Measurements from ENCODE around the gene EPHA10.
"Not testable (repeated sequence)": the region's sequence is repeated elsewhere in the genome, so short reads cannot be mapped to it uniquely, and the experiment has no call there.

EPHA10 gene

DNA sequence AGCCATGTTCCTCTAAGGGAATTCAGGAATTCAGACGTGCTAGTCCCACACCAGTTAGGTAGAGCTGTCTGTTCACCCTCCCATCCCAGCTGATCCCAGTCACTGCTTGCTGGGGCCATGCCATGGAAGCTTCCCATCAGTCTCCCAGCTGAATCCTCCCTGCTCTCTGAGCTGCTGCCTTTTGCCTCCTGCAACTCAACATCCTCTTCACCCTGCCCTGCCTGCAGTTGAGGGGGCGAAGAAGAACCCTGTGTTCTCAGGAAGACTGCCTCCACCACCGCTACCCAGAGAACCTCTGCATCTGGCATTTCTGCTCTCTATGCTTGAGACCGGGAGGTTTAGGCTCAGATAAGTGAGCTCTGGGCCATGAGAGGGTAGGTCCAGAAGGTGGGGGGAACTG is 56.4 kb downstream of the EPHA10 start:
- no peak for DNase-seq

DNA sequence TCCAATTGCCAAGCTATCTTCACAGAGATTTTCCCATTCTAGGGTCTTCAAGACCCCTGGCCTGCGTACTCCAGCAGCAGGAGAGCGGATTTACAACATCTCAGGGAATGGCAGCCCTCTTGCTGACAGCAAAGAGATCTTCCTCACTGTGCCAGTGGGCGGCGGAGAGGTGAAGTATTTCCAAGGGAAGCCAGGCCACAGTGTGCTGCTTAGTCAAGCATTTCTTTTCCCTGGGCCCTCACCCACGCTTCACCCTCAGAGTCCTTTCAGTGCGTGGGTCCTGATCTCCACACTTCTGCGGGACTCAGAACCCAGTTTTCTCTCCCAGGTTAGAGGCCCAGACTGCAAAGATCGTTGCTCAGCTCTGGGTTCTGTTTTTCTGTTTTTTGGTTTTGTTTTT is 59.5 kb downstream of the EPHA10 start:
- DNase-seq = peak in 1 of 2 donors; percentile 8

DNA sequence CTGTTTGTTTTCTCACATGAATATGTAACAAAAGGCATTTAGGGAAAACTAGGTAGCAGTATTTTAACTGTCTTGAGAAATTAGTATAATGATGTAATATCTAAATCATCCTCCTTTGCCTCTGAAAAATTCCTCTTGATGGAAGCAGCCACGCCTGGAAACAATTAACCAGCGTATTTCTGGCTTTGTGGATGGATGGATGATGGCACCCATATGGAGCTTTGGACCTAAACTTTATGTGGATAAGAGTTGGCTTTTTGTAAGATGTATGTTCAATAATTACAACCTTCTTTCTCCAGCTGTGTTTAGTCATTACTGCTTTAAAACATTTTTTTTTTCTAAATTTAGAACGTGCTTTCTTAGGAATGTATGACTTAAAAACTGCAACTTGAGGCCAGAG is 60.0 kb downstream of the EPHA10 start:
- DNase-seq = no peak

DNA sequence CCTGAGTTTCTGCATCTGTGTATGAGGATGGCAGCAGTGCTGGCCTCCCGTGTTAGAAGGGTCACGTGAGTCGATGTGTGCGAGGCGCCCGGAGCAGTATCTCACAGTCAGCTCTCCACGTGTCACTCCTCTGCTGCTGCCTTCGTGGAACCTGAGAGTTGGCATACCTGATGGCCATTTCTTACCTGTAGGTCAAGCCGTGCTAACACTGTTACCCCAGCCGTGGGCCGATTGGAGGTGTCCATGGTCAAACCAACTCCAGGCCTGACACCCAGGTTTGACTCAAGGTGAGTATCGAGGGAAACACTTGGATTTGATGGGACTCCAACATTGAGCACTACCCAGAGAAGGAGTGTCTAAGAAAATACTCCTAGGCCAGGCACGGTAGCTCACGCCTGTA is 61.9 kb downstream of the EPHA10 start:
- no peak for DNase-seq

DNA sequence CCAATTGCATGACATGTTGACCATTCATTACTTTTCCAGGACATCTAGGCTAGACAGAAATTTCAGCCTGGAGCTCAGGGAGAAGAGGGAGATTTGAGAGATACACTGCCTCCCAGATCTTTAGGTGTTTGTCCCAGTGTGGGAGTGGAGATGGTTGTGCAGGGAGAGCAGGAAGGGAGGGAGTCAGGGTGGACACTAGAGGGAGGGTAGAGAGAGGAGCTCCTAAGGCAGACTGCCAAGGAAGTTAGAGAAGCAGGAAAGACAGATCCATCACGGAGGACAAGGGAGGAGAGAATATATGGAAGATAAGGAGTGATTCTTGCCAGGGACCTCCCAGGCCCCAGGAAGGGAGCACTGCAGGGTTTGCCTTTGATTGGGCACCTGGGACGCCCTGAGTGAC is 63.9 kb downstream of the EPHA10 start:
- DNase-seq = no peak

DNA sequence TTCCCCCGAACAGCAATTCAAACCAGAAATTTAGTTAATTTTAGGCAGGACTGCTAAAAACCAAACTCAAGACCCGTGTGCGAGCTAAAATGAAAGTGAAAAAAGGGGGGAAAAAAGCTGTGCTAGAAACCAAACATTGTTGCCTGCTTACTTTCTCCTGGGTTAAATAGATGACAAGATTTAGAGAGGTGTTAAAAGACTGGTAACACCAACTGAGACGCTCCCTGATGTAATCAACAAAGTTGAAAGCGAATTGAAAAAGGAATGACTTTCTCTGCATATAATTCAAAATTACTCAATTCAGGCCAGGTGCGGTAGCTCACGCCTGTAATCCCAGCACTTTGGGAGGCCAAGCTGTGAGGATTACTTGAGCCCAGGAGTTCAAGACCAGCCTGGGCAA is 65.8 kb downstream of the EPHA10 start:
- DNase-seq = no peak

DNA sequence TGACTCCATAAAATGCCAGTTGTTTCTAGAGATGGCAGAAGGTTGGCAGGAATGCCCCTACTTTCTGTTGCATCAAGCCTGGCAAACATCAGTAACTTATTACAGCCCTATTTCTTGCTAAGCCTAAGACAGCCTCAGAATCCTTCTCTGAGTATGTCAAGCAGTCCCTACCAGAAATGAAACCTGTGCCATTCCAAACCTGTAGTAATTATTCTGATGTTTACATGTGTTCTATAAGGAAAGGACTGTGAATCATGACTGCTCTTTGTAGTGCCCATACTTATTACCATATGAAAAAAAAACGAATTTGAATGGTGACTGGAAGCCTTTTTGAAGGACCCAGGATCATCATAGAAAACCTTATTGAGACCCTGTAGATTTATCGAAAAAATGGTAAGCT is 67.2 kb downstream of the EPHA10 start:
- DNase-seq = no peak

DNA sequence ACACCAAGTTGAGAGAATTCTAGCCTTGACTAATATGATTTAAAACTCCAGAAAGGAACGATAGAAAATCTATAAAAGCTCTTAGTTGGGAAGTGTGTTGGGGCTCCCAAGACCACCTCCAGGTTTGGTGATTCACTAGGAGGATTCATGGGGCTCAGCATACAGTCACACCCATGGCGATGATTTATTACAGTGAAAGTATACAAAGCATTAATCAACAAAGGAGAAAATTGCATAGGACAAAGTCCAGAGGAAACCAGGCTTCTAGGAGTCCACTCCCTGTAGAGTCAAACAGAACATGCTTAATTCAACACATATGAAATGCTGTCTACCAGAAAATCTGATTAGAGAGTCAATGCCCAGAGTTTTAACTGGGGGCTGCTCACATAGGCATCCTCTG is 67.8 kb downstream of the EPHA10 start:
- DNase-seq = no peak

DNA sequence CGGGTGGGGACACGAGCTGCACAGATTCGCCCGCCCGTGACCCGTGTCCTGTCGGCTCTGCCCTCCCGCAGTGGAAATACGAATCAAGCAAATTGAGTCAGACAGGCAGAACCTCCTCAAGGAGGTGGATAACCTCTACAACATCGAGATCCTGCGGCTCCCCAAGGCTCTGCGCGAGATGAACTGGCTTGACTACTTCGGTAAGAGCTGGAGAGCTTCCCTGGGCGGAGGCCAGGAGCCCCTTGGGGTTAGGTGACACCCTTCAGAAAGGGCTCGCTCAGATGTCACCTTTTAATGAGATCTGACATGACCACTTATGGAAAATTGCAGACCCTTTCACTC is 72.1 kb downstream of the EPHA10 start:
- peak in 1 of 2 donors; percentile 26 for DNase-seq

DNA sequence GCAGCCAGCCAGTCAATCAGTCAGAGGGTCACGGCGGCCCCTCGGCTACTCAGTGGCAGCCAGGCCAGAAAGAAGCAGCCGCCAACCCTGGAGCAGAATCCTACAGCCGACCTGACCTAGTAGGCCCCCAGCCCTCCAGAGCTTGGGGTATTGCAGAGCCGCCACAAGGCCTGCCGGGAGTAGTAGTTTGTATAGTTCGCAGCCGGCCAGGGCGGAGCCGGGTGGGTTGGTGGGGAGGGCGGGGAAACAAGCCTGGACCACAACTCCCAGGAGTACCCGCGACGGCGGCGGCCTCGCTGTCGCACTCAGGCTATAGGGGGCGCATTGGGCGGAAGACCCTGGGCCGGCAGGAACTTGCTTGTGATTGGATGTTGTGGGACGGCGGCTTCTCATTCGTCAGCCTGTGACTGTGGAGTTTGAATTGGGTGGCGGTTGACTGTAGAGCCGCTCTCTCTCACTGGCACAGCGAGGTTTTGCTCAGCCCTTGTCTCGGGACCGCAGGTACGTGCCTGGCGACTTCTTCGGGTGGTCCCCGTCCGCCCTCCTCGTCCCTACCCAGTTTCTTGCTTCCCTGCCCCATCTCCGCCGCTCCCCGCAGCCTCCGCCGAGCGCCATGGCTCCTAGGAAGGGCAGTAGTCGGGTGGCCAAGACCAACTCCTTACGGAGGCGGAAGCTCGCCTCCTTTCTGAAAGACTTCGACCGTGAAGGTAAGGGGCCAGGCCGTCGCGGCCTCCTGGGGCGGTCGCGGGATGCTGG is 72.7 kb downstream of the EPHA10 start, which contains the start of gene CDCA8:
CDCA8 (plus strand) TSS at position 439 of the 756 bp plus-strand sequence; CDS start at position 614, 175 bp downstream.
- DNase-seq = peak; percentile 99

DNA sequence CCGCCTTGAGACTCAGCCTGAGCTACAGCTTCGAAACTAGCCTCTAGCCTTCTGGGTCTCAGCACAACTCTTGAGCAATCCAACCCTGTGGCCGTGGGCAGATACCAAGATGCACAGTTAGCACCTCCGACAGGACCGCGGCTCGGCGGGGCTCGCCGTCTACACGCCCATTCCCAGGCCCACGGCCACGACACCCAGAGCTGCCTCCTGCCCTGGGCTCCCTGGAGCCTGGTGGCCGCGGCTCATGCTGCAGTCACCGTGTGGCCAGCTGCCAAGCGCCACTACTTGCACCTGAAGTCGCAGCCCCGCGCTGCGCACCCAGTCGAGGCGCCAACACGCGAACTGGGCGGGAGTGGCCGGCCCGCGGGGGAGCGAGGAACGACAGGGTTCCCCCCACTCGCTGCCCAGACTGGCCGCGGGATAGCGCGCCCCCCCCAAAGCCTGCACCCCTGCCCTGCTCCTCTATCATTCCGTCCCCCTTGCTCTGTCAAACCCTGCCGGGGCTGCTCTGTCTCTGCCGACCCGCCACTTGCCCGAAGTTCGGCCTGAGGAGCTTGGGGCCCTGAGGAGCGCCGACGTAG is 73.3 kb downstream of the EPHA10 start:
- peak; percentile 36 to 49 for DNase-seq

DNA sequence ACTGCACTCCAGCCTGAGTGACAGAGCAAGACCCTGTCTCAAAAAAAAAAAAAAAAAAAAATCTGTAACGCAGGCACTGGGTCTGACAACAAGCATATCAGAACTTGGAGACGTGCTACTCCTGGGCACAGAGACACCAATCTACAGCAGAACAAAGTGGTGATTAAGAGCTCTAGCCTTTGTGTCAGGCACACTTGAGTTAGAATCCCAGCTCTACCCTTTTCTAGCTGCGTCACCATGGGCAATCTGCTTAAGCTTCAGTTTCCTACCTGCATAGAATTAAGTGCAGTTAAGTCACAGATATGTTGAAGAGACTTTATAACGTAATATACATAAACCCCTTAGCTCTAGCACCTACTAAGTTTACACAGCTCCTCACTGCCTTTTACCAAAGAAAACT is 76.0 kb downstream of the EPHA10 start:
- no peak for DNase-seq

DNA sequence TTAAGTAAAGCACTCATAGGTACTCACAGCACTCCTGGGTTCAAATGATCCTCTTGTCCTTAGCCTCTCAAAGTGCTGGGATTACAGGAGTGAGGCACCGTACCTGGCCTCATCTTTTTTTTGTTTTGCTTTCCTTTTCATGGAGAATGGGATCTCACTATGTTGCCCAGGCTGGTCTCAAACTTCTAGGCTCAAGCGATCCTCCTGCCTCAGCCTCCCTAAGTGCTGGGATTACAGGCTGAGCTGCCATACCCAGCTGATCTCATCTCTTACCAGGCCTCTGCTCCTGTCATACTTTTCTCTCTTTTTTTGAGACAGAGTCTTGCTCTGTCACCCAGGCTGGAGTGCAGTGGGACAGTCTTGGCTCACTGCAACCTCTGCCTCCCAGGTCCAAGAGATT is 77.2 kb downstream of the EPHA10 start:
- DNase-seq = not testable (repeated sequence)

DNA sequence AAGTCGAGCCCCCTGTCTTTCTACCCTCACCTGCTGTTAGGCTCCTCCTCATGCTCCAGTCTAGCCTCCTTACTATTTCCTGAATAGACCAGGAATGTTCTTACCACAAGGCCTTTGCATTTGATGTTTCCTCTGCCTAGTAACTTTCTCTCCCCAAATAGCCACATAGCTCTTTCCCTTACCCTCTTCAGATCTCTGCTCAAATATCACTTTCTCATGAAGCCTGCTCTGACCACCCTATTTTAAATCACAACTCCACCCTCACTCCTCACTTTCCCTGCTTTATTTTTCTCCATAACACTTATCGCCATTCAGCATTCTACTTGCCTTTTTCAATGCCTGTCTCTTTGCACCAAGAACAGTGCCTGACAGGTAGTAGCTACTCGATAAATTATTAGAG is 79.2 kb downstream of the EPHA10 start:
- DNase-seq = no peak

DNA sequence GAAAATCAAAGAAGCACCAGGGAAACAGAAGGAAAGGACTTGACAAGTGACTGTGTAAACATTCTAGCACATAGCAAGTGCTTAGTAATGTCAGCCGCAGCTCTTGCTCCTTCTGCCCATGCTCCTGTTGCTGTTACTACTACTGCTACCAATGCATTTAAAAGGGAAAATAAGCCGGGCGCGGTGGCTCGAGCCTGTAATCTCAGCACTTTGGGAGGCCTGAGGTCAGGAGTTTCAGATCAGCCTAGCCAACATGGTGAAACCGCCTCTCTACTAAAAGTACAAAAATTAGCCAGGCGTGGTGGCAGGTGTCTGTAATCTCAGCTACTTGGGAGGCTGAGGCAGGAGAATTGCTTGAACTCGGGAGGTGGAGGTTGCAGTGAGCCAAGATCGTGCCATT is 80.7 kb downstream of the EPHA10 start:
- DNase-seq = not testable (repeated sequence)

DNA sequence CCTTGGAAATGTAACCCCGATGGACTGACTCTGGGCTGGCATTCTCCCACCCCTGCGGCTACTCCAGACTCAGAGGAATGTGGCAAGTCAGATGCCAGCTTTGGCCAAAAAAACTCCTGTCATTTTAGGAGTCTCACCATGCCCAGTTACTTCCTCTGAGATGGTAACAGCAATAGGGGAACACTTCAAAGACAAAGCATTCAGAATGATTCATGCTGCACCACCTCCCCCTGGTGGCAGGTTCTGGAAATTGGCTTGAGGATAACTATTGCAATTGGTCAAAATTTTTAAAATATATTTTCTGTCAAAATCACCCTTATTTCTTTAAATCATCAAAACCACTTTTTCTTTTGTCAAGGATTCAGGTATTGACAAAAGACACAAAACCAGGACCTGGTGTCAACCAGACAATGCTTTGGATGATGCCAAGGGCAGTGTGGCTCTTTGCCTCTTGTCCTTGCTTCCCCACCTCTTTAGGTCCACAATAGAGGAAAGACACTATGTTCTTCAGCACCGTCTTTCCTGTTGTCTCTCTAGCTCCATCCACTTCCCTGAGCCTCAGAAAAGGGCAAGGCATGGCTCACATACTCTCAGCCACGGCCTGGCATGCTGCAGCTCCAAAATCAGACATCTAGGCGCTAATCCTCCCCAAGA is 82.5 kb downstream of the EPHA10 start:
- peak; percentile 85 to 87 for DNase-seq

DNA sequence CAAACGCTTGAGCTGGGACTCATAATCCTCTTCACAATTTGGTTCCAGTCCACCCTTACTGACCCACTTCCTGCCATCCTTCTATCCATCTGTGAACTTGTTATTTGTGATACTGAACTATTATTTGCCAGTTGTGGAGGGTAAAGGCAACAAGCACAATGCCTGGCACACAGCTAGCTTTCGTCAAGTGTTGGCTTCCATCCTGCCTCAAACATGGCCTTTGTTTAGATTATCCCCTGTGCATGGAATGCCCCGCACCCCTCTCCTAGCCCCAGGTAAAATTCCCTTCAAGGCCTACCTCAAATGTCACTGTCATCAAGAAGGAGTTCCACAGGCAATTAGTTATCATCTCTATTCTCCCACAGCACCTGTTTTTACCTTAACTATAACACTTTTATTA is 84.0 kb downstream of the EPHA10 start:
- no peak for DNase-seq

DNA sequence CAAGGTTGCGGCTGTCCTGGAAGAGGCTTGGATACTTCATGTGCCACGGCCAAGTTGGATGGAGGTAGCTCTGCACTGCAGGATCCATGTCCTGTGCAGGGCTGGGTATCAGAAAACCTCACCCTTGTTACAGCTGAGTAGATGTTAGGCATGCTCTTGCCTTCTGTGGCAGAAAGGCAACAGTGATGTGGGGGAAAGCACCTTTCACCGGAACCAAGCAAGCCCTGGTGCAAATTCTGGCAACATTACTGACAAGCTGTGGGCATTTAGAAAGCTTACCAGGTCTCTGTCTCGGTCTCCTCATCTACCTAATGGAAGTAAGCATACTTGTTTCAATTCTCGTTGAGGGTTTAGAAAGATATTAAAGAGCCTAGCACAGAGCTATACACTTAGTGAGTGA is 87.1 kb downstream of the EPHA10 start:
- no peak for DNase-seq

DNA sequence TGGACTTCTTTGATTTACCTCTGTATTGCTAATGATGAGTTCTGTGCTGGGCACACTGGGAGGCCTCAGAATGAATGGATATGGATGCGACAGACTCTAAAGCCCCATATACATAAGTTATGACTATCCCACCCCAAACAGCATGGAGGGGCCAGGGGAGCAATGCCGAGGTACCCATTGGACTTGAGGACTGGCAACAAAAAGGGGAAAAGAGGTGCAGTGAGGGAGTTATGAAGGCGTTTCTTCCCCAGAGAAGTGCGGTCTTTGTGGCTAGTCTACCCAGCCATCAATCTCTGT is 87.8 kb downstream of the EPHA10 start:
- DNase-seq = no peak

DNA sequence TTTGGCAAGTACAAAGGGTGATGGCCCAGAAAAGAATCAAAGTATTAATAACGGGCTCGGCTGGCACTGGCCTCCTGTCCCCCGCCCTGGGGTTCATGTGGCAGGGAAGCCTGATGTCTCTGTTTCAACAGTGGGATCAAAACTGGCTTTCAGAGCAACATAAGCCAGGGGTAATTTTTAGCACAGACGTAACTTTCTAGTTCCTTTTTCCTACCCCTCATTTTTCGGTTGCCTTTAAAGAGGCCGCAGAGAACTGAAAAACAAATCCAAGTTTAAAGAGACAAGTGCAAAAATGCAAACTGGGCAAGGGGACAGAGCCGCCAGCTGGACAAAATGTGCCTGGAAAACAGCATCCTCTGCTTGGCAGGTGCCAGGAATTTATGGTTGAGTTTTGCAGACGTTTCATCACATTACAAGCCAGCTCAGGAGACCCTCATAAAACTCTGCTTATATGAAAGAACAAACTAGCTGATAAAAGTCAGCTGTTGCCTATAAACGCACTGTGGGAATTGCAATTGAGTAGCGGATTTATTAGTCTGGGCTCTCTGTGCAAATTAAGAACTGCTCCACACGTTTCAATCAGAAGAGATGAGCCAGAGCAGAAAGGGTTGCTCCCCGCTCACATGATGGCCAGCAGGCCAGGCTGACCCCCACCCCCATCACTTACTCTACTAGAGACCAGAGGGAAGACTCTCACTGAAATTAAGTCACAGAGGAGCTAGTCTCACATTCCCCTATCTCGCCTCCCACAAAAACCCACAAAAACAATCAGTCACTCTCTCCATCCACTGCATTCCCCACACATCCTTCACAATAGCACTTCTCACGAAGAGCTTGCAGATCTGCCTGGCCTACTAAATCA is 88.4 kb downstream of the EPHA10 start:
- no peak for DNase-seq

DNA sequence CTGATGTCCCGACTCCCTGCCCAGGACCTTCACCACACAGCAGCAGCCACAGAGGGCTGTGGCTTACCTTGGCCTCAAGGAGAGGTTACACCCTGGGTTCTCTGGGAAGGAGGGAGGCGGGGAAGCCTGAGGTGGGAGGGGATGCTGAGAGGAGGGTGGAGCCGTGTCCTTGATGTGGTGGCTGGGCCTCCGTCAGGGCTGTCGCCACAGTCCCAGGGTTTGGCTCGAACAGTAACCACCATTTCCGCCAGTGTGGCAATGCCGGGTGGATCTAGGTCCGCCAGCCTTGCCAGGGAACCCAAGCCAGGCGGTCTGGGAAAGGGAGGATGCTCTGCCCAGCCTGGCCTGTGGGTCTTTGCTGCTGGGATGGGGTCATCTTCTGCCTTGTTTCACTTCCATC is 91.0 kb downstream of the EPHA10 start:
- peak; percentile 39 to 74 for DNase-seq

DNA sequence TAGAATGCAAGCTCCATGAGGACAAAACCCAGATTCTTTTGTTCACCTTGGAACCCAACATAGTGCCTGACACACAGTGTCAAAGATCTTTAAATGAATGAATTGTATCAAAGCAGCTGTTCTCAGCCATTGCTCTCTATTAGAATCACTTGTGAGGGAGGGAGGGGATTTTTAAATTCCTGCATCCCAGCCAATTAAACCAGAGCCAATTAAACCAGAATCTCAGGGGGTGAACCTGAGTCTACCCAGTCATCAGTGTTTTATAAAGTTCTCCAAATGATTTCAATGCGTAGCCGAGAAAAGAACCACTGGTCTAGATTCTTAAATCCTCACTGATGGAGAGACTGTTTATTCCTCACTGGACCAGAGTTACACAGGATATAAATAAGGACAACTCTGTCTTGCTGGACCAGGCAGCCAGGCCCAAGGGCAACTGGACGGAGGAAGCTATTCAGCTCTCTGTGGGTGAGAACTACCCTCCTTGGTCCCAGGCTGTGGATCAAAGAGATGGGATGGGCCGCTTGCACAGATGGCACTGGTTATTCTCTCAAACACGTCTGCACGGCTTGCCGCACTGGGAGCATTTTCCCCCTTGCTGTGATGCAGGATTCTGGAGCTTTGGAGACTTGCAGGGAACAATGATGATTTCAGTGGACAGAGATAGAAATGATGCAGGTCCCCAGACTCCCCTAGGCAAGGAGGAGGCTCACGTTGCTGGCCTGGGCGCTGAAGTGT is 92.6 kb downstream of the EPHA10 start:
- no peak for DNase-seq

DNA sequence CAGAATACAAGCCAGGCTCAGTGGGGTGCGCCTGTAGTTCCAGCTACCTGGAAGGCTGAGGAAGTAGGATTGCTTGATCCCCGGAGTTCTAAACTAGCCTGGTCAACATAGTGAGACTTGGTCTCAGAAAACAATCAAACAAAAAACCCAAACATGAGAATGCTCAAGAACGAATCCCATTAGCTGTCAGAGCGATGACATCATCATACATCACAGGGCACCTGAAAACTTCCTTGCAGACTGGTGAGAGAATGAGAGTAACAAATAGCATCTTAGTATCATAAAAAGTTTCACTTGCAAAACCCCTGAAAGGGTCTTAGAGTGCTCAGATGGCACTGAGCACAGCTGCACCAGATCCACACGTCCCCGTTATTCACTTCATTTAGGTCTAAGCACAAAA is 93.7 kb downstream of the EPHA10 start:
- DNase-seq = no peak
